BE2C (cell line): ENCODE results near the gene KIF25.

Experiments used
- DNase-seq: peaks from one replicate; pipeline ENCODE4 v3.0.0-alpha.2; 2020
- H3K27me3 ChIP-seq: fragments of 250-450 bp; sonication (Bioruptor Pico); 2 replicates; pipeline ENCODE4 v1.5.1; 2020; ENCODE audit warnings: mild to moderate bottlenecking
- H3K36me3 ChIP-seq: fragments of 250-450 bp; sonication (Bioruptor Pico); 2 replicates; pipeline ENCODE4 v1.5.1; 2020; ENCODE audit warnings: mild to moderate bottlenecking
- H3K4me1 ChIP-seq: fragments of 250-450 bp; sonication (Bioruptor Pico); 2 replicates; pipeline ENCODE4 v1.5.1; 2020
- H3K4me3 ChIP-seq: 2 replicates; pipeline ENCODE4 v1.5.1; 2011; ENCODE audit warnings: low read depth, low read length
- H3K9me3 ChIP-seq: fragments of 250-450 bp; sonication (Bioruptor Pico); 2 replicates; pipeline ENCODE4 v1.5.1; 2020
- CTCF ChIP-seq: IDR thresholded peaks from 2 replicates; pipeline ENCODE4 v1.5.1; 2012; ENCODE audit warnings: mild to moderate bottlenecking, low read depth, low read length

Gene KIF25

GRCh38 chr6:168020242-168020641 is 22.8 kb downstream of the KIF25 start:
- no peak for DNase-seq
- H3K9me3 ChIP-seq = no peaks in the 10 kb centered on the region; the same call in 1 of the 2 replicates

GRCh38 chr6:168021581-168021980 is 24.1 kb downstream of the KIF25 start:
- H3K27me3 ChIP-seq = no peaks in the 10 kb centered on the region
- no peaks in the 10 kb centered on the region for H3K4me1 ChIP-seq
- H3K36me3 ChIP-seq = no peaks in the 10 kb centered on the region
- TF ChIP-seq CTCF = no peak
- DNase-seq = no peak
- H3K9me3 ChIP-seq = no peaks in the 10 kb centered on the region
- no peak overlapping the region for H3K4me3 ChIP-seq

More at GRCh38 chr6:168020242-168020641, 22.8 kb downstream of the KIF25 start:
- no peak for TF ChIP-seq CTCF
- Histone ChIP-seq H3K4me1 (no peaks in the 10 kb centered on the region), H3K4me3 (no peak overlapping the region), H3K36me3 (no peaks in the 10 kb centered on the region), H3K27me3 (no peaks in the 10 kb centered on the region)

GRCh38 chr6:168022488-168023321 is 25.2 kb downstream of the KIF25 start:
- no peak overlapping the region for H3K4me3 ChIP-seq
- H3K36me3 ChIP-seq = no peaks in the 10 kb centered on the region
- H3K9me3 ChIP-seq = no peaks in the 10 kb centered on the region
- no peaks in the 10 kb centered on the region for H3K4me1 ChIP-seq
- no peak for DNase-seq
- no peak for TF ChIP-seq CTCF
- H3K27me3 ChIP-seq = no peaks in the 10 kb centered on the region

GRCh38 chr6:168024951-168025510 is 27.6 kb downstream of the KIF25 start:
- H3K4me1 ChIP-seq = no peaks in the 10 kb centered on the region
- no peak overlapping the region for H3K4me3 ChIP-seq
- no peaks in the 10 kb centered on the region for H3K27me3 ChIP-seq
- H3K36me3 ChIP-seq = no peaks in the 10 kb centered on the region
- H3K9me3 ChIP-seq = no peaks in the 10 kb centered on the region
- TF ChIP-seq CTCF = no peak
- no peak for DNase-seq

- Histone ChIP-seq H3K4me3 (no peak overlapping the region), H3K4me1 (no peaks in the 10 kb centered on the region), H3K9me3 (no peaks in the 10 kb centered on the region), H3K36me3 (no peaks in the 10 kb centered on the region), H3K27me3 (no peaks in the 10 kb centered on the region)
- no peak for DNase-seq
- TF ChIP-seq CTCF = no peak
These were observed 28.6 kb downstream of the KIF25 start for GRCh38 chr6:168025831-168026710.
